ENCODE measurements around the gene DLGAP1. TPM values are rescaled to one million over a fixed set of nuclear protein-coding genes. Genes with fewer than 3 reads are reported as not detected.
"Not testable (repeated sequence)": the region's sequence is repeated elsewhere in the genome, so short reads cannot be mapped to it uniquely, and the experiment has no call there.

The DLGAP1 gene
- total RNA-seq, 4 donors from 2014 or later = 0.13 to 6.2 (median 0.53) TPM

DNA sequence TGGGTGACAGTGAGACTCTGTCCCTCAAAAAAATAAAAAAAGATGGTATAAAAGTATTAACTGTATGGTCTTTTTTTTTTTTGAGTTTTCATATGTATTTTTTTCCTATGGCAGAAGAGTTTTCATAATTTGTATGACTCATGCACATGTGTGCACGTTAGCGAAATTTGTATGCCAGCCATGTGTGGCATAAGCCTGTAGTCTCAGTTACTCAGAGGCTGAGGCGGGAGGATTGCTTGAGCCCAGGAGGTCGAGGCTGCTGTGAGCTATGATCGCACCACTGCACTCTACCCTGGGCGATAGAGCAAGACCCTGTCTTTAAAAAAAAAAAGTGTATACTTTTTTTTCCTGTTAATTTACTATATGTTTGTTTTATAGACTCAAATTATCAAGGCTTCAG is 844.3 kb downstream of the DLGAP1 start:
- in situ Hi-C loops (cut with MboI; ENCODE audit: low sequenced_read_pairs in 4 of 4) = no loop called here
- no peak overlapping the region for H3K27ac ChIP-seq
- peaks cover 0 to 5% (median 4%) of the 10 kb centered on the region in 3 donors for H3K27me3 ChIP-seq
- ATAC-seq (no peak), DNase-seq (no peak)
- H3K9me3 ChIP-seq = no peaks in the 10 kb centered on the region
- intact Hi-C loops (cut with DNase I; ENCODE audit: low total_unique reads) = no loop called here
- TF ChIP-seq CTCF (IDR thresholded peaks at IDR 0.05 in 4 of 5, conservative IDR thresholded peaks at IDR 0.05 in 1 of 5) (no peak), POLR2A (IDR thresholded peaks at IDR 0.05) (no peak)
- H3K4me3 ChIP-seq = no peak overlapping the region
- H3K4me1 ChIP-seq = peaks cover 0 to 7% of the 10 kb centered on the region in 2 donors
- H3K36me3 ChIP-seq = no peaks in the 10 kb centered on the region

GRCh38 chr18:3610188-3610708 is 844.9 kb downstream of the DLGAP1 start:
- H3K27ac ChIP-seq = no peak overlapping the region
- no peak overlapping the region for H3K4me3 ChIP-seq
- no peaks in the 10 kb centered on the region for H3K9me3 ChIP-seq
- DNase-seq (no peak), ATAC-seq (no peak)
- H3K4me1 ChIP-seq = peaks cover 5 to 12% of the 10 kb centered on the region in 2 donors
- no peaks in the 10 kb centered on the region for H3K36me3 ChIP-seq
- TF ChIP-seq CTCF (IDR thresholded peaks at IDR 0.05 in 4 of 5, conservative IDR thresholded peaks at IDR 0.05 in 1 of 5) (no peak), POLR2A (IDR thresholded peaks at IDR 0.05) (no peak)
- peaks cover 0 to 10% (median 10%) of the 10 kb centered on the region in 3 donors for H3K27me3 ChIP-seq
- in situ Hi-C loops (cut with MboI; ENCODE audit: low sequenced_read_pairs in 4 of 4) (no loop called here), intact Hi-C loops (cut with DNase I; ENCODE audit: low total_unique reads) (no loop called here)

GRCh38 chr18:3608488-3608887 is 846.6 kb downstream of the DLGAP1 start:
- no peak for DNase-seq
- TF ChIP-seq POLR2A (IDR thresholded peaks at IDR 0.05) (no peak), CTCF (IDR thresholded peaks at IDR 0.05 in 4 of 5, conservative IDR thresholded peaks at IDR 0.05 in 1 of 5) (no peak)
- Histone ChIP-seq H3K36me3 (no peaks in the 10 kb centered on the region), H3K4me1 (peaks cover 21 to 30% of the 10 kb centered on the region in 2 donors), H3K4me3 (no peak overlapping the region), H3K27ac (no peak overlapping the region), H3K9me3 (no peaks in the 10 kb centered on the region), H3K27me3 (peaks cover 0 to 22% (median 21%) of the 10 kb centered on the region in 3 donors)
- in situ Hi-C loops (cut with MboI; ENCODE audit: low sequenced_read_pairs in 4 of 4) = no loop called here
- intact Hi-C loops (cut with DNase I; ENCODE audit: low total_unique reads) = no loop called here
- no peak for ATAC-seq

DNA sequence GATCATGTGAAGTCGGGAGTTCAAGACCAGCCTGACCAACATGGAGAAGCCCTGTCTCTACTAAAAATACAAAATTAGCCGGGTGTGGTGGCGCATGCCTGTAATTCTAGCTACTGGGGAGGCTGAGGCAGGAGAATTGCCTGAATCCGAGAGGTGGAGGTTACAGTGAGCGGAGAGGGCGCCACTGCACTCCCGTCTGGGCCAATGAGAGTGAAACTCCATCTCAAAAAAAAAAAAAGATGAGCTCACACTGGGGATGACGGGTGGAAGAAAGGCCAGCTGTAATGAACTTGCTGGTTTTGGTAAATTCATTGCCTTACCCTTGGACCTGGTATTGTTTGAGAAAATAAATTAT is 847.0 kb downstream of the DLGAP1 start:
- DNase-seq; ATAC-seq; H3K36me3 ChIP-seq; H3K9me3 ChIP-seq; H3K27ac ChIP-seq; in situ Hi-C loops (cut with MboI; ENCODE audit: low sequenced_read_pairs in 4 of 4); intact Hi-C loops (cut with DNase I; ENCODE audit: low total_unique reads); H3K4me3 ChIP-seq: not testable (repeated sequence)
- H3K27me3 ChIP-seq = peaks cover 0 to 26% (median 21%) of the 10 kb centered on the region in 3 donors
- H3K4me1 ChIP-seq = peaks cover 21 to 34% of the 10 kb centered on the region in 2 donors

GRCh38 chr18:3607309-3608098 is 847.6 kb downstream of the DLGAP1 start:
- intact Hi-C loops (cut with DNase I; ENCODE audit: low total_unique reads) = no loop called here
- peak overlapping the region in 1 of 4 donors; percentile 86 for H3K27ac ChIP-seq

DNA sequence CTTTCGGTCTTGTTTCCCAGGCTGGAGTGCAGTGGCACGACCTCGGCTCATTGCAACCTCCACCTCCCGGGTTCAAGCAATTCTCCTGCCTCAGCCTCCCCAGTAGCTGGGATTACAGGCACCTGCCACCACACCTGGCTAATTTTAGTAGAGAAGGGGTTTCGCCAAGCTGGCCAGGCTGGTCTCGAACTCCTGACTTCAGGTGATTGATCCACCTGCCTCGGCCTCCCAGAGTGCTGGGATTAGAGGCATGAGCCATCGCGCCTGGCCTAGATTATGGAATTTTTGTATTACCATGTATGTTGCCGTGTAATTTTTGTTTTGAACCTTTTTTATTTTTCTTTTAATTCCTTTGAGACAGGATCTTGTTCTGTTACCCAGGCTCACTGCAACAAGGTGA is 848.2 kb downstream of the DLGAP1 start:
- DNase-seq; ATAC-seq; H3K36me3 ChIP-seq; H3K4me3 ChIP-seq; H3K9me3 ChIP-seq; in situ Hi-C loops (cut with MboI; ENCODE audit: low sequenced_read_pairs in 4 of 4): not testable (repeated sequence)
- Histone ChIP-seq H3K27me3 (peaks cover 0 to 31% (median 21%) of the 10 kb centered on the region in 3 donors), H3K4me1 (peaks cover 21 to 39% of the 10 kb centered on the region in 2 donors), H3K27ac (peak overlapping the region; percentile 29 to 86 (median 72))
- intact Hi-C loops (cut with DNase I; ENCODE audit: low total_unique reads) = loop anchor here (1.0 kb wide), 1 partner anchor 16 kb away; no protein-coding TSS in a partner anchor

More at GRCh38 chr18:3607309-3608098, 847.6 kb downstream of the DLGAP1 start:
- no peaks in the 10 kb centered on the region for H3K36me3 ChIP-seq
- peaks cover 0 to 31% (median 21%) of the 10 kb centered on the region in 3 donors for H3K27me3 ChIP-seq
- H3K9me3 ChIP-seq = no peaks in the 10 kb centered on the region
- DNase-seq (no peak), ATAC-seq (no peak)
- H3K4me3 ChIP-seq = no peak overlapping the region
- peaks cover 21 to 39% of the 10 kb centered on the region in 2 donors for H3K4me1 ChIP-seq
- TF ChIP-seq POLR2A (IDR thresholded peaks at IDR 0.05) = no peak
- TF ChIP-seq CTCF (IDR thresholded peaks at IDR 0.05 in 4 of 5, conservative IDR thresholded peaks at IDR 0.05 in 1 of 5) = no peak
- in situ Hi-C loops (cut with MboI; ENCODE audit: low sequenced_read_pairs in 4 of 4) = no loop called here
